HG02981 (cell line): ENCODE results near the gene OS9.

ENCODE experiments used
- ATAC-seq: cut with Tn5 transposase; IDR thresholded peaks from one replicate; pipeline ENCODE4 v1.9.1; 2021; ENCODE audit warnings: mild to moderate bottlenecking, moderate library complexity; ENCODE audit not compliant: unreplicated experiment

OS9 gene

DNA sequence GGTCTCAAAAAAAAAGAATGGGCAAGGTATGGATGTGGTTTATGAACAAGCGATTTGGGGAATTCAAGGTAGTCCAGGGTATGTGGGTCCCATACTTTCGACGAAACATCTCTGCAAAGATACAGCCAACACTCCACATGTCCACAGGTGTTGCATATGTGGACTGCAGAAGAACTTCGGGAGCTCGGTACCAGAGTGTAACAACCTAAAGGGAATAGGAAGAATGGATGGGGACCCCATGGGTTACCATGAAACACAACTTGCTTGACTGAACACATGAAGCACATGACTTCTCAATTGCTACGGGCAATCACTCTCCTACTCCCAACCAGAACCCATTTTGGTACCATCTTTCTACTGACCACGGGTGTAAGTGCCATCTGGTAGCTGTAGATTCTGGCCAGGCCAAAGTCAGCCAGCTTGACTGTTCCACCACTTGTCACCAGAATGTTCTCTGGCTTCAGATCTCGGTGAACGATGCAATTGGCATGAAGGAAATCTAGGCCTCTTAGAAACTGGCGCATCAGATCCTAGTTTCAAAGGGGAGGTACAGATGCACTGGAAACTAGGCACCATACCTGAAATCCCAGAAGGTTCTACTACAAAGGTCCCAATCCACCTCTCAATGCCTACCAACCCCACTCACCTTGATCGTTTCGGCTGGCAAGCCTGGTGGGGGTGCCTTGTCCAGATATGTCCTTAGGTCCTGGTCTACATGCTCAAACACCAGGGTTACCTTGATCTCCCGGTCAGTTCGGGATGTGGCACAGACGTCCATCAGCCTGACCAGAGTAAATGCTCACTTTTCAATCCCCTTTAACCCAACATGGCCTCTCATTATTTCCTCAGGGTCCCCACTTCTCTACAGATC, 56.9 kb downstream of the OS9 start:
- no peak for ATAC-seq

DNA sequence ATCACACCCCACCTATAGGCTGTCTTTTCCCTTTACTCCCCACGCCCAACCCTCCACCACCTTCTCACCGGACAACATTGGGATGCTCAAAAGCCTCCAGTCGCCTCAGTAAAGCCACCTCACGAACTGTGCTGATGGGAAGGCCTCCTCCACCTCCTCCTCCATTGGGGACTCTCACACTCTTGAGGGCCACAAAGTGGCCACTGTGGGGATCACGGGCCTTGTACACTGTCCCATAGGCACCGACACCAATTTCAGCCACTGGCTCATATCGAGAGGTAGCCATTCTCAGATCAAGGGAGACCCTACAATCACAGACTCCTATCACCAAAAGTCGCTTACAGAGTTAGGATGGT, 57.5 kb downstream of the OS9 start:
- no peak for ATAC-seq

DNA sequence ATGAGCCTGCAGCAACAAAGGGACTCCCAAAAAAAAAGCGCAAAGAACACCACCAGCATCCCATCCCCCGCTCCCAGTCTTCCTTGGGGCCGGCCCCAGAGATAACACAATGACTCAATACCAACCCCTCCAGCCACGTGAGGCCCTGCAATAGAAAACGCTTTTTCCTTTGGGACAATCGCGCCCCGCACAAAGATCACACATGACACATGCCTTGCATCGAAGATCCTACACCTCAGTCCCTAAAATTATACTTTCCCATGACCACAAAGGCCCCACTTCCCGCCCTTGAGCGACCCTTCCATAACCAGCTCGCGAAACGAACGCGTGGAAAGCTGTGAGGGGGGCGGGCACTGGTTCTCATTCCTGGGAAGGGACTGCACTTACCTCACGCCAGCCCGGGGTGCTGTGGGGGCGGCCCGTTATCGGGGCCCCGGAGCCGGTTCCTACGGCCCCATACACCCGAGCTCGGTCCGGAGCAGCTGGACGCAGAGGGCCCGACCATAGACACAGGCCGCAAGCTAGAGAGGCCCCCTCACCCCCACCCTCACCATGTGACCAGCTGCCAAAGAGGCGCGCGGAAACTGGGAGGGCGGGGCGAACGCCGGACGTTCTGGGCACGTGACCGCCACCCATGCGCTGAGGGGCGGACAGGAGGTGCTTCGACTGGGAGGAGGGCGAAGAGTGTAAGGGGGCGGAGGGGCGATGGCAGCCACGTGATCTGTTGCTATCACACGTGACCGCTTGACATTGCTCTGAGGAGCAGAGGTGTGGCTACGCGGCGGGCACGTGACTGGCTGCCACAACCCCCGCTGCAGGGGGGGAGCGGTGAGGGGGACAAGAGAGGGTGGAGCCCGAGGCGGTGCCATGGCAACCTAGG, 58.1 kb downstream of the OS9 start, which contains the start of gene CDK4:
Gene CDK4, minus strand, starts transcription at position 523 of the 880 bp plus-strand sequence. CDS start 593 bp downstream, outside the sequence.
- ATAC-seq = peak; percentile 71

DNA sequence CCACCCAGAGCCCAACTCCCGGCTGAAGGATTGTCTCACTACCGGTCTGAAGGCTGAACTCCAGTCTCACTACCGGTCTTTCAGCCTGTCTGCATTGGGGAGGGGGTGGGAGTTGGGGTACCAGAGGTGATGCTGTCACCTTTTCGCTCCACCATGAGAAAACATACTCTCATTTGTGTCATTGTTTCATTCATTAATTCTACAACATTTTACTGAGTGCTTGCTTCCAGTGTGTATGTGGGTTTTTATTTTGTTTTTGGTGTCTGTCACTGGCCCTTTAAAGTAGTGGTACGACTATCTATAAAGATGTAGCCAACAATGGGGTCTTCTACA, 58.7 kb downstream of the OS9 start:
- ATAC-seq = no peak

DNA sequence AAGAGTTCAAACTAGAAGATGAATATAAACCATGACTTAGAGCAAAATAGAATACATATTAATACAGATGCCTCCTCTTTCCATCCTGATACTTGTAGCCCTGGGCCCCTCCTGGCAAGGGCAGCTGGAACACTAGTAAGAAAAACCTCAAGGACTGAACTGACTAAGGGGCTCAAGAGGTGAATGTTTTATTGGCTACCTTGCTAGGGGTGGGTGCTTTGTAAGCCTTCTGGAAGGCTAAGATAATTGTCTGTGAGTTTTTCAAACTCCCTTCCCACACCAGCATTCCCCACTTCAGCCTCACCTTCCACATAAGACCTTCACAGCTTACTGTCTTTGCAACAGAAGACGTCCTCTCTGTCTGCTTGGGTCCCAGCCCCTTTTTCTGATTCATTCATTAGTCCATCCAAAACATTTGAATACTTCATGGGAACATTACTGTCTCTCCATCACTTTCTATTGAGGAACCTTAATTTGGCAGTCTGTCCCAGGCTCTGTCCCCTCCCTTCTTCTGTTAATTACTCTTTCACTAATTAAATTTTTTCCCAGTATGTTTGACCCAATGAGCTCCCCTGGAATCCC, 59.9 kb downstream of the OS9 start:
- ATAC-seq = no peak

DNA sequence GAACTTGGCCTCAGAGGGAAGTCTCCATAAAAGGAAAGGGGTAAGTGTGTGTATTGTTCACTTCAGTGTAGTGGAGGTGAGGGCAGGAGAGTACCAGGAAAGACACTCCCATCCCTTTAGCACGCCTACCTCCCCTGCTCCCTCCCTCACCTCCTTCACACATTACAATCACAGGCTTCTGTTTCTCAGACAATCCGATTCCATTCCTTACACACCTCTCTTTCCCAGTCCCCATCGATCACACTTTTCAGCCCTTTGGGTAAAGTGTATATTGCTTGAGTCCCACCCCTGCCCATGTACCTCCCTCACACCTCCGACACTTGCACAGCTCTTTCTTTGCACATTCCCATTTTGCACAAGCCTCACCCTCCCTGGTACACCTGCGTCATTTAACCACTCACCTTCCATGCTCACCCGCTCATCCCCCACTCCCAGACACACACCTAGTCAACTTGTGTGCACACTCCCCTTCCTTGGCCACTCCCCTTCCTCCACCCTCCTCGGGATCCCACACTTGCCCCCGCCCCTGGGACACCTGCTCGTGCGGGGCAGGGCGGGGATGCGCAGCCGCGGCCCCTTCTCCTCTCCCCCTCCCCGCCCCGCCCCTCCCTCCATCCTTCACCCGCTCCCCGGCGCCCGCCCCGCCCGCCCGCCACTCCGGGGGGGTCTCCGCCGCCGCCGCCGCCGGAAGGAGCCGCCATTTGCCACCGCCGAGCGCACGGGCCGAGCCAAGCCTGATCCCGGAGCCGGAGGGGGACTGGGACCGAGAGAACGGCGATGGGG, 60.7 kb downstream of the OS9 start, which contains the start of gene MARCHF9:
Gene MARCHF9, plus strand, starts transcription at position 693 of the 783 bp plus-strand sequence. CDS start 426 bp downstream, outside the sequence.
- peak; percentile 28 for ATAC-seq

DNA sequence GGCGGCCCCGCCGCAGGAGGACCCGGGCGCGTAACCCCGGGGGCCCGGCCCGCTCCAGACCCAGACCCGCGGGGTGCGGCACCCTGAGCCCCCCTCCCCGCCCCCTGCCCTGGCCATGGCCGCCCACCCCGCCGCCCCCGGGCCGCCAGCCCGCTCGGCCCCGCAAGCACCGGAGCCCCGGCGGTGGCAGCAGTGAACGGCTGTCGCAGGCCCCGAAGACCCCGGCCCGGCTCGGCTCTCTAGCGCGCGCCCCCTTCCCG, 61.2 kb downstream of the OS9 start:
- no peak for ATAC-seq

DNA sequence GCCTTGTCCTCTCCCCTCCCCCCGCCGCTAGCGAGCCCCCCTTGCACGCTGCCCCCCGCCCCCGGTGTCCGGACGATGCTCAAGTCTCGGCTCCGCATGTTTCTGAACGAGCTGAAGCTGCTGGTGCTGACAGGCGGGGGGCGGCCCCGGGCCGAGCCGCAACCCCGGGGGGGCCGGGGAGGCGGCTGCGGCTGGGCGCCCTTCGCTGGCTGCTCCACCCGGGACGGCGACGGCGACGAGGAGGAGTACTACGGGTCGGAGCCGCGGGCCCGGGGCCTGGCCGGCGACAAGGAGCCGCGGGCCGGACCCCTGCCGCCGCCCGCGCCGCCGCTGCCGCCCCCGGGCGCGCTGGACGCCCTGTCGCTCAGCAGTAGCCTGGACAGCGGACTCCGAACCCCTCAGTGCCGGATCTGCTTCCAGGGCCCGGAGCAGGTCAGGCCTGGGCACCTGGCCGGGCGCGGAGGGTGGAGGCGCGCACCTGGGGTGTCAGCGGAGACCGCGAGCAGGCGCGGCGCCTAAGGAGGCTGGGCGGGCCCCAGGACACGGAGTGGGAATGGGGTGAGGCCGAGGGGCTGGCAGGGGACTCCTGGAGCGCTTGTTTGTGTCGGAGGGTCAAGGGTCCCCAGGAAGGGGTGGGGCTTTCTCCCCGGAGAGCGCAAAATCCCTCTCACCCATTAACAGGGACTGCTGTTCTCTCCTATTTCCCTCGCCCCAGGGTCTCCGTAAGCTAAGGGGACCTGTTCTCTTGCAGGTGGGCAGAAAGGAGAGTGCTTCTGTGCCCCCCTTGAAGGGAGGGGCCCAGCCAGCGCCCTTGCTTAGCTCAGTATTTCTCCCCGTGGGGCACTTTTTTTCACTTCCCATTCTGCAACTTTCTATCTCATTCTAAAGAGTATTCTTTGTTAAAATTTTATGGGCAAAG, 61.8 kb downstream of the OS9 start:
- no peak for ATAC-seq

DNA sequence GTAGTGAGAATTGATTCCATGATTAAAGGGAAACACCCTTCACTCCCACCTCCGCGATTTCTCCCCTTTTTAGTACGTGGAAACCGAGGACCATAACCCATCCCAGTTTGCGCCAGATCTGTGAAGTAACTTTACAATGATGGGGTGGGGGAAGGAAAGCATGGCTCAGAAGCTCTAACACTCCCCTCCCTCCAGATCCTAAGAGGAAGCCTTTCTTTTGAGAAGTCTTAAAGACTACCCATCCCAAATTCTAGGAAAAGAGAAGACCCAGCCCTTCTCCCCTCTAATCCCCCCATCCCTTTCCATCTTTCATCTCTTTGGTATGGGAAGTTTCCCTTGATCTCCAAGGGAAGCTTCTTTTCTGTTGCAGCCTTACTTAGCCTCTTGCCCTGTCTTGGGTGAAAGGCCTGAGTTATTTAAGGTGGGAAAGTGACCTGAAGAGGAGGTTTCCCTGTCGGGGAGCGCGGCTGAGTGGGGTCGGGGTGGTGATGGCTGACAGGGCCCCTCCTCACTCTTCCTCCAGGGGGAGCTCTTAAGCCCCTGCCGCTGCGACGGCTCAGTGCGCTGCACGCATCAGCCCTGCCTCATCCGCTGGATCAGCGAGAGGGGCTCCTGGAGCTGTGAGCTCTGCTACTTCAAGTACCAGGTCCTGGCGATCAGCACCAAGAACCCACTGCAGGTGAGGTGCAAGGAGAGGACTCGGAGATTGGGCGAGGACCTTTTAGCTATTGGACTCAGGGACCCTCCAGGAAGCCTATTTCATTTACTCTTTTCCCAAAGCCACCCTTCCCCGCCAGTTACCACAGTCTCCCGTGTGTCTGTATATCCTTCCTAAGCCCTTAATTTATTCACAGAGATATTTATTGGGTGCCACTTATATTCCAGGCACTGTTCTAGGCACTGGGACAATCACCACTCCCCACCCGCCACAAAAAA, 62.7 kb downstream of the OS9 start:
- peak; percentile 21 for ATAC-seq

DNA sequence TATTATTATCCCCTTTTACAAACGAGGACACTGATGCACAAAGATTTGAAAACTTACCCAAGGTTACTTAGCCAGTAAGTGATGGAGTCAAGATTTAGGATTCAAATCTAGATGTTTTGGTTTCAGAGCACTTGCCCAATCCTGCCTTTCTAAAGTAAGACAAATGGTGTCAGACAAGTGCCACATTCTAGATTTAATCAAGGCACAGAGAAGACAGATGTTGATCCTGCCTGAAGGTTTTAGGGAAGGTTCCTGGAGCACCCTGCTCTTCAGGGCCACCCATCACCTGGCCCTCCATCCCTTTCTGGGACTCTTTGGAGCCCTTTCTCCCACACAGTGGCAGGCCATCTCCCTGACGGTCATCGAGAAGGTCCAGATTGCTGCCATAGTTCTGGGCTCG, 63.8 kb downstream of the OS9 start:
- no peak for ATAC-seq

DNA sequence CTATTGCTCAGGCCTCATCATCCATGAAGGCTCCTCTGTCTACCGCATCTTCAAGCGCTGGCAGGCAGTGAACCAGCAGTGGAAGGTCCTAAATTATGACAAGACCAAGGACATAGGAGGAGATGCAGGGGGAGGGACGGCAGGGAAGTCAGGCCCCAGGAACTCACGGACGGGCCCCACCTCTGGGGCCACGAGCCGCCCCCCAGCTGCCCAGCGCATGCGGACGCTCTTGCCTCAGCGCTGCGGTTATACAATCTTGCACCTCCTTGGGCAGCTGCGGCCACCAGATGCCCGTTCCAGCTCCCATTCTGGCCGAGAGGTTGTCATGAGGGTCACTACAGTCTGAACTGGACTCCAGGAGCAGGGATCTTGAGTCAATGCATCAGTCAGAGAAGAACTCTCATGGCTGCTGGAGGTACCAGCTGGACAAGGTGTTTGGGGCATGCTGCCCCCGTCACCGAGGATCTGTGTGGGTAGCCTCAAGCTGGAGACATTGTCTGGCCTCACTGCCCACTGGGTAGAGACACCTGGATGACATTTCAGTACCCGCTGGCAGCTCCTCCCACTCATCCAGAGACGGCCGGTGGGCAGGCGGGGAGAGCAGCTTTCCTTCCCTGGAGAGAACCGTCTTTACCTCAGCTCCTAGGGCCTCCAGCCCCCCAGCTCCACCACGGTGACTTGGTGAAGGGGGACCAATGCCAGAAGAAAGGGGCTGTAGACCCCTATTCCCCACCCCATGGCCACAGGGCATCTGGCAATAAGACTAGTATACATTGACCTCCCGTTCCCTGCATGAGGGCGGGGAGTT, 64.8 kb downstream of the OS9 start:
- no peak for ATAC-seq

DNA sequence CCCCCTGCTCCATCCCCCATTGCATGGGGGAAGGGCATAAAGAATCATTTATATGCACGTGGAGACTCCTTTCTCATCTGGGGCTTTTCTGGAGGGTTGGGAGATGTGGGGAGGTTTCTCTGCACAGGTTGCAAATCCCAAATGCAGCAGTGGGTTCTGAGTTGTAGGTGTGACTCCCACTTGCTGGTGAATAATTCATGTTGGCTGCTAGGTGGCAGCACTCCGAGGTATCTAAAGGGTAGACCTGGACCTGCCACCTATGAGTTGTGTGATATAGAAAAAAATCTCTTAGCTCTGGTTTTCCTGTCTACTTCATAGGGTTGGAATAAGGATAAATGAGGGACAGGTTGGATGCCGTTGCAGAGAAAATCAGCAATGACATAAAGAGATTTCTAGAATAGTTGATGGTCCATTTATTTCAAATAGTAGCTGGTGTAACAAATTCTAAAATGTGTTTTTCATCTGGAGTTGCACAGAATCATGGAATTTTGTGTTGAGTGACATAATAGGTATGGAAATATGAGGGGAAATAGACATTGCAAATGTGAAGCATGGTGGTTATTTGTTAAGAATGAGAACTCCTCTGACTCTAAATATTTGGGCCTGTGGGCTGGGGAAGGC, 65.5 kb downstream of the OS9 start:
- ATAC-seq = no peak

DNA sequence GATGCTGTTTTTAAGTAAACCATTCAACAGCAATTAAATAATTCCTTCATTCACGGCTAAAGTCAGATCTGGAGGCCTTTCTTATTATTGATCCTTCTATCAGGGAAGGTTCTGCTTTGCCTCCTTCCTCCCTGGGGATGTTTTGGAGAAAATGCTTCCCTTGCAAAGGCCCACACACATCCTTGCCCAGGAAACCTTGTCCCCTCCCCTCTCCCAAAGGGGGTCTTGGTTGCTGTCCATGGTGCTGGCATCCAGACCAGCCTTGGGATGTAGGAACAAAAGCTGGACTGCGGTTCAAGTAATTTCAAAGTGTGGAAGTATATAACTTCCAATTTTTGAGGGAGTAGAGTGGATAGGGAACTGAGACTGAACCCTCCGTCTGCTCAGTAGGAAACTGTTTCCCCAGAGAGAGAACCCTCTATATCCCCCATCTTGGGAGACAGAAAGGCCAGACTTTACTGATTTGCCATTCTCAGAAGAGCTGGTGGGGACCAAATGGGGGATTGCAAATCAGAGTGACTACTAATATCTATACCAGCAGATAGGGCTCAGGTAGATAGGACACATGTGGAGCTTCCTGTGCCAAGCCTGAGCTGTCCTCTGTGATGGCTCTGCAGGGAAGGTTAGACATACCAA, 66.5 kb downstream of the OS9 start:
- no peak for ATAC-seq

DNA sequence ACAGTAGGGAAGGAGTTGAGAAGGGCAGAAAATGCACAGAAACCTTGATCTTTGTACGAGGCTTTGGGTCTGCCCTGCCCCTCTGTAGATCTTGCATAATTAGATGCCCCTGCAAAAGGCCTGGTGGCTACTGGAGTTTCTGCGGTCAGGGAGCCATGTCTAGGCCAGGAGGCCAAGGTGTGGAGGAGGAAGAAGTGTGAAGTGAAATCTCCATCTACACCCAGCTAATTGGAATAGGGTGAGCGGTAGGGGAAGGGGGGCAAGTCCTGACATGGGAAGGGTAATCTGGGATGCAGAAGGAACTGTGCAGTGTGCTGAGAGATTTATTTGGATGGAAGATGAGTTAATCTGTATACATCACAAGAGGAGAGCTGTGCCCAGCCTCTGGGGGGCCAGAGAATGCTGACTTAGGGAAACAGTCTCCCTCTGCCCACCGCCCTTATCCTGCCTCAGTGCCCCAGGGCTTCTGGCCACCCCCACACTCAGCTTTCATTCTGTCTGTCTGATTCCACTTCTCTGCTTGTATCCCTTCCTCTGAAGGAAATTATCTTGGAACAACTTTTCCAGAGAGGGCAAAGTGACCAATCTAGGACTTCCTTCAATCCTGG, 67.6 kb downstream of the OS9 start:
- ATAC-seq = no peak

DNA sequence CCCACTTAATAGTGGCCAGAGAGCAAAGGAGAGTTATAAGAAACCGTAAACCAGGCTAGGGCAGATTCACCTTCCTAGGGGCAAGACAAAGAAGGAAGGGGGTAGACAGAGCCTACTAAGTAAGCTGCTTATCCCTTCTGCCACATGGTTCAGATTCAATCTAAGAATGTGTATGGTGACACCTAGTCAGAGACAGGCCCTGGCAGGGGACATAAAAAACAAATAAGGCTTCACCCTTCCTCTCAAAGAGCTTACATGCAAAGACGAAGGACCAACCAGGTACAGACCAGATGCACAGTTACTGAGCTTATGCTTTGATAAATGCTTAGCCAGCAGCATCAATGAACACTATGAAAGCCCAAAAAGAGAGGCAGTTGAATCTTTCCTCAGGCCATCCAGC, 68.5 kb downstream of the OS9 start:
- no peak for ATAC-seq

DNA sequence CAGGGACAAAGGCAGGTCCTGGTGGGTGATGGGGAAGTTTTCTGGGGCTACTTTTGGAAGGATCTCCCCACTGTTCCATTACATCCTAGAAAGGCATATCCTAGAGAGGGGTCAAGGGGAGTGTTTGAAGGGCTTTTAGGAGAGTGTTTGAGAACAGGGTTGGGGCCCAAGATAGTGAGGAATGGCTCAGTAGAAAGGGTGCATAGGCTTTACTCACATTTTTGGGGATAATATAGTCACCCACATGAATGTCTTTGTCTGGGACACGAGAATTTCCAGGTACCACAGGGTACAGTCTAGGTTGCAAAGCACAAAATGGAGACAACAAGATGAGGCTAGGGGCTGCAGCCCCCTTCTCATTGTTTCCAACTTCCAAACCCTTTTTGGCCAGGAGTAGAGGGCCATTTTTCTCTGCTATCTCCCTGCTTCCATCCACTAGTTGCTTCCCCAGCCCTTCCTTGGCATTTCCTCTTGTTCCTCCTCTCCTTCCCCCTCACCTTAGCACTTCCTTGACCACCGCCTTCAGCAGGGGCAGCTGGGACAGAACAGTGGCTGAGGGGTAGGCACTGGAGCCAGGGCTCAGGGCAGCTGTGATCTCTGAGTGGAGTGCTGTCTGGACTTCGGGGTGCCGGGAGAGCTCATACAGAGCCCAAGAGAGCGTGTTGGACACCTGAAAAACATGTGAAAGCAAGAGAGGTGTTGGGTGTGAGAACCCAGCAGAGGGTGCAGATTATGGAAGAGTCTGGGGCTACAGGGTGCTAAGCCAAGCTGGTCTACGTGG, 70.1 kb downstream of the OS9 start:
- ATAC-seq = no peak
